ENCODE measurements around the gene CERT1. TPM values are rescaled to one million over a fixed set of nuclear protein-coding genes. Genes with fewer than 3 reads are reported as not detected.

The CERT1 gene
- total RNA-seq, 1 experiment from 2014 or later: 17.6 TPM

DNA sequence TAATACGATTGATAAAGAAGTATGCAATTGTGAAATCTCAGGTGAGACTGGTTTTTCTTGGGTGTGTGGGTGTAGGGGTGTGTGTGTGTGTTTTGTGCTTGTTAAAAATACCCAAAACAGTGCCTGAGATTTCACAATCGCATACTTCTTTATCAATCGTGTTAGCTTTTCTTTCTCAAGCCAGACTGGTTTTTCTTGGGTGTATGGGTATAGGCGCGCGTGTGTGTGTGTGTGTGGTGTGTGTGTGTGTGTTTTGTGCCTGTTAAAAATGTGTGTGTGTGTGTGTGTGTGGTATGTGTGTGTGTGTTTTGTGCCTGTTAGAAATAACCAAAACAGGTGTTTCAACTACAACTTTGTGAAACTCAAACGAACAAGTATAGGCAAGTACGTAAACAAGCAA is 53.7 kb downstream of the CERT1 start:
- no peaks in the 10 kb centered on the region for H3K27me3 ChIP-seq (ENCODE audit: insufficient read depth, low read depth)
- peaks cover 7% of the 10 kb centered on the region; the same call in 1 of the 2 replicates for H3K4me1 ChIP-seq (replicated peaks; ENCODE audit: insufficient read depth)
- 0 out of 2 replicates have a peak, but pooled peaks cover 4% of the 10 kb centered on the region for H3K79me2 ChIP-seq (ENCODE audit: low read depth)
- H4K20me1 ChIP-seq (ENCODE audit: insufficient read depth): no peaks in the 10 kb centered on the region; the same call in 1 of the 2 replicates
- DNase-seq: peak in 1 of 2 experiments; percentile 68
- no peak overlapping the region for H2AFZ ChIP-seq
- H3K4me2 ChIP-seq: no peak overlapping the region
- no TSS peak for BruUV-seq (replicated peaks)
- H3K27ac ChIP-seq: no peak overlapping the region
- peaks cover 7% of the 10 kb centered on the region; the same call in 1 of the 2 replicates for H3F3A ChIP-seq (ENCODE audit: insufficient read depth, low read depth)
- no peaks in the 10 kb centered on the region; the same call in 1 of the 2 replicates for H3K9me3 ChIP-seq (ENCODE audit: insufficient read depth, low read depth)
- peaks cover 4% of the 10 kb centered on the region; the same call in 1 of the 2 replicates for H3K36me3 ChIP-seq (ENCODE audit: low read depth)
- CTCF ChIA-PET: no interaction called here
- no peaks in the 10 kb centered on the region for H3K9me2 ChIP-seq (ENCODE audit: insufficient read depth)
- POLR2A ChIA-PET (ENCODE audit: unreplicated experiment): no interaction called here
- no peak overlapping the region for H3K4me3 ChIP-seq
- intact Hi-C loops (cut with micrococcal nuclease; ENCODE audit: unreplicated experiment): no loop called here
- TF ChIP-seq, protein P1, sequence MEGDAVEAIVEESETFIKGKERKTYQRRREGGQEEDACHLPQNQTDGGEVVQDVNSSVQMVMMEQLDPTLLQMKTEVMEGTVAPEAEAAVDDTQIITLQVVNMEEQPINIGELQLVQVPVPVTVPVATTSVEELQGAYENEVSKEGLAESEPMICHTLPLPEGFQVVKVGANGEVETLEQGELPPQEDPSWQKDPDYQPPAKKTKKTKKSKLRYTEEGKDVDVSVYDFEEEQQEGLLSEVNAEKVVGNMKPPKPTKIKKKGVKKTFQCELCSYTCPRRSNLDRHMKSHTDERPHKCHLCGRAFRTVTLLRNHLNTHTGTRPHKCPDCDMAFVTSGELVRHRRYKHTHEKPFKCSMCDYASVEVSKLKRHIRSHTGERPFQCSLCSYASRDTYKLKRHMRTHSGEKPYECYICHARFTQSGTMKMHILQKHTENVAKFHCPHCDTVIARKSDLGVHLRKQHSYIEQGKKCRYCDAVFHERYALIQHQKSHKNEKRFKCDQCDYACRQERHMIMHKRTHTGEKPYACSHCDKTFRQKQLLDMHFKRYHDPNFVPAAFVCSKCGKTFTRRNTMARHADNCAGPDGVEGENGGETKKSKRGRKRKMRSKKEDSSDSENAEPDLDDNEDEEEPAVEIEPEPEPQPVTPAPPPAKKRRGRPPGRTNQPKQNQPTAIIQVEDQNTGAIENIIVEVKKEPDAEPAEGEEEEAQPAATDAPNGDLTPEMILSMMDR (conservative IDR thresholded peaks at IDR 0.05): no peak
- no peak for TF ChIP-seq EZH2 (IDR thresholded peaks at IDR 0.05; ENCODE audit: low read depth)

DNA sequence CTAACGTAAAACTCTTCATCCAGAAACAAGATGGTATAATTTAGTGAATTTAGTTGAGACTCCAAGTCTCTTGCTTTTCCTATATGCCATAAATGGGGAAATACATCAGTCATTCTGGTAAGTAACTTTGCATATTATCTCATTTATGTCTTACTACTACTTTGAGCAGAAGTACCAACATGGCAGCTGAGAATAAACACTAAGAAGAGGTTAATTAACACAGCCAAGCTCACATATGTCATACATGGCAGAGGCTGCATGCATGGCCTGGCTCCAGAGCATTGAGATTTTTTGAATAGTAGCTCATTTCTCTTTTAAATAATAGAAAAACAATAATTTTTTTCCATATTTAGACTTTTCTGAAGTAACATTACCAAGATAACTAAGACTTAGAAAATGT is 54.3 kb downstream of the CERT1 start:
- no peak for DNase-seq
- no peaks in the 10 kb centered on the region for H3K27me3 ChIP-seq (ENCODE audit: insufficient read depth, low read depth)
- no peaks in the 10 kb centered on the region; the same call in 1 of the 2 replicates for H3K9me3 ChIP-seq (ENCODE audit: insufficient read depth, low read depth)
- no peak overlapping the region for H3K4me2 ChIP-seq
- no peaks in the 10 kb centered on the region; the same call in 1 of the 2 replicates for H4K20me1 ChIP-seq (ENCODE audit: insufficient read depth)
- no peak overlapping the region for H3K4me3 ChIP-seq
- H3F3A ChIP-seq (ENCODE audit: insufficient read depth, low read depth): peaks cover 7% of the 10 kb centered on the region; the same call in 1 of the 2 replicates
- intact Hi-C loops (cut with micrococcal nuclease; ENCODE audit: unreplicated experiment): no loop called here
- ChIA-PET POLR2A (ENCODE audit: unreplicated experiment) (no interaction called here), CTCF (interaction anchor here (0.5 kb wide), 1 partner anchor 138 kb away, joined by 6 read pairs; no protein-coding TSS in a partner anchor)
- no peak overlapping the region for H2AFZ ChIP-seq
- no TSS peak for BruUV-seq (replicated peaks)
- peaks cover 7% of the 10 kb centered on the region; the same call in 1 of the 2 replicates for H3K4me1 ChIP-seq (replicated peaks; ENCODE audit: insufficient read depth)
- TF ChIP-seq, protein P1 (conservative IDR thresholded peaks at IDR 0.05): no peak
- no peak for TF ChIP-seq EZH2 (IDR thresholded peaks at IDR 0.05; ENCODE audit: low read depth)
- H3K36me3 ChIP-seq (ENCODE audit: low read depth): peaks cover 4% of the 10 kb centered on the region; the same call in 1 of the 2 replicates
- H3K9me2 ChIP-seq (ENCODE audit: insufficient read depth): no peaks in the 10 kb centered on the region
- 0 out of 2 replicates have a peak, but pooled peaks cover 4% of the 10 kb centered on the region for H3K79me2 ChIP-seq (ENCODE audit: low read depth)
- H3K27ac ChIP-seq: no peak overlapping the region

DNA sequence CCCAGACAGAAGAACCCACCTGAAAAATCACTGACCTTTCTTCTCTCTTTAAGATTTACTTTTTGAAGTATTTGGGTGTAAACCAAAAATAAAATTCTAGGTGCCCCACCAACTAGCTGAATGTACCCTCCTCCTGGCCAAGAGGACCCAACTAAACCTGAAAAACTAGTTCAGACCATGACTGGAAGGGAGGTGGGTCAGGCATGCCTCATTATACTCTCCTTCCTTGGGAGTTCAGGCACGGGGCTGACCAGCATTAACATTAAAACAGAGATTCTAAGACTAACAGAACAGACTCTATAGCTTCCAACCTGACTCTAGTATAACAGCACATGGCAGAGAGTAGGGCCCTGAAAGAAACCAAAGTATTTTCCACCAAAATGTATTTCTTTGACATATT is 61.4 kb downstream of the CERT1 start:
- no peak for DNase-seq
- POLR2A ChIA-PET (ENCODE audit: unreplicated experiment): interaction anchor here (0.7 kb wide), 1 partner anchor 49 kb away, joined by 5 read pairs; no protein-coding TSS in a partner anchor

More for the DNA sequence above, 61.4 kb downstream of the CERT1 start:
- intact Hi-C loops (cut with micrococcal nuclease; ENCODE audit: unreplicated experiment): no loop called here
- Histone ChIP-seq H3K27me3 (ENCODE audit: insufficient read depth, low read depth) (no peaks in the 10 kb centered on the region), H3K4me2 (peak overlapping the region; percentile 11; the same call in 1 of the 2 replicates), H3K79me2 (ENCODE audit: low read depth) (no peaks in the 10 kb centered on the region), H3K9me3 (ENCODE audit: insufficient read depth, low read depth) (peaks cover 8% of the 10 kb centered on the region; the same call in 1 of the 2 replicates), H4K20me1 (ENCODE audit: insufficient read depth) (no peaks in the 10 kb centered on the region), H2AFZ (no peak overlapping the region), H3F3A (ENCODE audit: insufficient read depth, low read depth) (no peaks in the 10 kb centered on the region), H3K9me2 (ENCODE audit: insufficient read depth) (no peaks in the 10 kb centered on the region), H3K27ac (no peak overlapping the region), H3K4me1 (replicated peaks; ENCODE audit: insufficient read depth) (peaks cover 9% of the 10 kb centered on the region), H3K36me3 (ENCODE audit: low read depth) (0 out of 2 replicates have a peak, but pooled peaks cover 1% of the 10 kb centered on the region), H3K4me3 (no peak overlapping the region)
- no TSS peak for BruUV-seq (replicated peaks)
- CTCF ChIA-PET: no interaction called here
- TF ChIP-seq, protein P1 (conservative IDR thresholded peaks at IDR 0.05): no peak
- no peak for TF ChIP-seq EZH2 (IDR thresholded peaks at IDR 0.05; ENCODE audit: low read depth)

Data from PC-9 (cell line).